Colonic mucosa (tissue), 4 donors: ENCODE measurements around the gene ALDH1A1. TPM values are rescaled to one million over a fixed set of nuclear protein-coding genes. Genes with fewer than 3 reads are reported as not detected.

ENCODE experiments used
- DNase-seq: peaks from one replicate; pipeline ENCODE4 v3.0.0-alpha.2; 2020
- H3K27ac ChIP-seq: fragments of 200-600 bp; one replicate; pipeline ENCODE4 v1.8.0; 2021
- H3K27me3 ChIP-seq: fragments of 200-600 bp; one replicate; pipeline ENCODE4 v1.8.0; 2021
- H3K36me3 ChIP-seq: fragments of 200-600 bp; one replicate; pipeline ENCODE4 v1.8.0; 2021
- H3K4me1 ChIP-seq: fragments of 200-600 bp; one replicate; pipeline ENCODE4 v1.8.0; 2021; ENCODE audit warnings: mild to moderate bottlenecking
- H3K4me3 ChIP-seq: fragments of 200-600 bp; one replicate; pipeline ENCODE4 v1.8.0; 2021
- H3K9ac ChIP-seq, 2 donors: one replicate each; pipeline ENCODE4 v1.7.0; 2013; ENCODE audit warnings: control low read depth in 2 of 2, low read depth in 2 of 2, low read length in 2 of 2
- H3K9me3 ChIP-seq: fragments of 200-600 bp; one replicate; pipeline ENCODE4 v1.8.0; 2021
- CTCF ChIP-seq: fragments of 200-600 bp; IDR thresholded peaks from one replicate; pipeline ENCODE4 v1.8.0; 2022; ENCODE audit warnings: antibody characterized with exemption, mild to moderate bottlenecking
- intact Hi-C: fragments of 100-400 bp; cut with DNase I; formaldehyde crosslinking; loops from one replicate; pipeline ENCODE4 v1.14.1; 2022
- total RNA-seq, 2 donors: library from RNA; stranded (reverse); fragmentation: NEBNext Ultra II Directional in 1 of 2; extraction: Animal tissue kit (Norgen Biotek cat#: 25700) in 1 of 2; gene quantifications; one replicate each; pipeline ENCODE4 v1.2.1, GENCODE V29; 2021
- donor health status: healthy.
- donor health status: DM: no; HTN: no; CAD: no.
- donor health status: DM: no; HTN: no; CAD: no.

Gene ALDH1A1
- total RNA-seq, 2 donors from 2014 or later = 61.3 to 102 TPM

GRCh38 chr9:72929542-72929941, 23.3 kb downstream of the ALDH1A1 start:
- intact Hi-C loops = no loop called here
- Histone ChIP-seq H3K9me3 (no peaks in the 10 kb centered on the region), H3K4me1 (no peaks in the 10 kb centered on the region), H3K27ac (no peak overlapping the region), H3K4me3 (no peak overlapping the region), H3K9ac (no peak overlapping the region), H3K36me3 (no peaks in the 10 kb centered on the region), H3K27me3 (no peaks in the 10 kb centered on the region)
- DNase-seq = no peak
- no peak for TF ChIP-seq CTCF

GRCh38 chr9:72928042-72928507, 24.8 kb downstream of the ALDH1A1 start:
- Histone ChIP-seq H3K27me3 (no peaks in the 10 kb centered on the region), H3K27ac (no peak overlapping the region), H3K36me3 (no peaks in the 10 kb centered on the region), H3K9me3 (no peaks in the 10 kb centered on the region), H3K4me1 (no peaks in the 10 kb centered on the region), H3K4me3 (no peak overlapping the region), H3K9ac (no peak overlapping the region)
- DNase-seq = no peak
- TF ChIP-seq CTCF = no peak
- intact Hi-C loops = no loop called here

- H3K4me3 ChIP-seq = no peak overlapping the region
- intact Hi-C loops = no loop called here
- H3K9ac ChIP-seq = no peak overlapping the region
- no peaks in the 10 kb centered on the region for H3K36me3 ChIP-seq
- DNase-seq = no peak
- TF ChIP-seq CTCF = no peak
- no peaks in the 10 kb centered on the region for H3K27me3 ChIP-seq
- H3K9me3 ChIP-seq = no peaks in the 10 kb centered on the region
- no peak overlapping the region for H3K27ac ChIP-seq
- H3K4me1 ChIP-seq = no peaks in the 10 kb centered on the region
These were observed 26.3 kb downstream of the ALDH1A1 start for GRCh38 chr9:72926506-72926905.

GRCh38 chr9:72925891-72926290, 27.0 kb downstream of the ALDH1A1 start:
- Histone ChIP-seq H3K4me1 (no peaks in the 10 kb centered on the region), H3K4me3 (no peak overlapping the region), H3K9me3 (no peaks in the 10 kb centered on the region), H3K27ac (no peak overlapping the region), H3K27me3 (no peaks in the 10 kb centered on the region), H3K36me3 (no peaks in the 10 kb centered on the region), H3K9ac (no peak overlapping the region)
- no peak for TF ChIP-seq CTCF
- intact Hi-C loops = no loop called here
- no peak for DNase-seq

- TF ChIP-seq CTCF = no peak
- H3K27ac ChIP-seq = no peak overlapping the region
- H3K36me3 ChIP-seq = no peaks in the 10 kb centered on the region
These were observed 27.6 kb downstream of the ALDH1A1 start for GRCh38 chr9:72925126-72925789.

More at GRCh38 chr9:72925126-72925789, 27.6 kb downstream of the ALDH1A1 start:
- DNase-seq = no peak
- intact Hi-C loops = no loop called here
- no peaks in the 10 kb centered on the region for H3K4me1 ChIP-seq
- no peaks in the 10 kb centered on the region for H3K9me3 ChIP-seq
- no peak overlapping the region for H3K9ac ChIP-seq
- no peaks in the 10 kb centered on the region for H3K27me3 ChIP-seq
- no peak overlapping the region for H3K4me3 ChIP-seq
